Epithelial cell of esophagus (primary cell): ENCODE data around the gene BPIFB2.
"Not testable (repeated sequence)": the region's sequence is repeated elsewhere in the genome, so short reads cannot be mapped to it uniquely, and the experiment has no call there.

Experiments
- DNase-seq: peaks from one replicate; pipeline ENCODE4 v3.0.0; 2010; ENCODE audit warnings: low read depth
- H3K4me3 ChIP-seq: 2 replicates; pipeline ENCODE4 v1.5.1; 2011; ENCODE audit warnings: mild to moderate bottlenecking, low read length, control low read depth
- TF ChIP-seq, protein P1 (sequence below): IDR thresholded peaks from 2 replicates; pipeline ENCODE4 v1.5.1; 2011; ENCODE audit warnings: low read depth, mild to moderate bottlenecking, low read length, control low read depth, inconsistent platforms; ENCODE audit not compliant: insufficient read depth; ENCODE audit errors: missing control alignments

BPIFB2 gene

DNA sequence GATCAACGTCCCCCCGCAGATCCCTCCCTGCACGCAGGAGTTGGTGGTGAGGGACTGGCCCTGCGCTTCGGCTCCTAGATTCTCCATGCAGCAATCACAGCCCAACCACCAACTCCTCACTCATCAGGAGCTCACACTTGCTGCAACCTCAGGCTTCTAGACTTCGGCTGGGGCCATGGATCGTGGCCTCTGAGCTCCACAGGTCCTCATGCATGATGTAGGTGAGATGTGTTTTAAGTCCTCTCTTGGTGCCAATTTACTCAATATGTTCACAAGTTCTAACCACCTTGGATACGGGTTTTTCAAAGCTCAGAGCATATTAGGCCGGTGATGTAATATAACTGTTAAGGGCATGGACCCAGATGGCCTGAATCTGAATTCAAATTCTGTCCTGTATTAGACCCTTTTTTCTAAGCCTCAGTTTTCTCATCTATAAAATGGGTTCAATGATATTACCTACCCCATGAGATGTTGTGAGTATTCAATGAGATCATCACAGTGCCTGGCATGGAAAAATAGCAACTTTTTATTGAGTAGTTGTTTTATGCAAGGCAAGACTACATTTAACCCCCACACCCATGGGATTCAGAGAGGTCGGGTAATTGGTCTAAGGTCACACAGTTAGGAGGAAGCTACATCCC, 34.3 kb upstream of the BPIFB2 start:
- H3K4me3 ChIP-seq: no peak overlapping the region
- DNase-seq: no peak
- TF ChIP-seq, protein P1, sequence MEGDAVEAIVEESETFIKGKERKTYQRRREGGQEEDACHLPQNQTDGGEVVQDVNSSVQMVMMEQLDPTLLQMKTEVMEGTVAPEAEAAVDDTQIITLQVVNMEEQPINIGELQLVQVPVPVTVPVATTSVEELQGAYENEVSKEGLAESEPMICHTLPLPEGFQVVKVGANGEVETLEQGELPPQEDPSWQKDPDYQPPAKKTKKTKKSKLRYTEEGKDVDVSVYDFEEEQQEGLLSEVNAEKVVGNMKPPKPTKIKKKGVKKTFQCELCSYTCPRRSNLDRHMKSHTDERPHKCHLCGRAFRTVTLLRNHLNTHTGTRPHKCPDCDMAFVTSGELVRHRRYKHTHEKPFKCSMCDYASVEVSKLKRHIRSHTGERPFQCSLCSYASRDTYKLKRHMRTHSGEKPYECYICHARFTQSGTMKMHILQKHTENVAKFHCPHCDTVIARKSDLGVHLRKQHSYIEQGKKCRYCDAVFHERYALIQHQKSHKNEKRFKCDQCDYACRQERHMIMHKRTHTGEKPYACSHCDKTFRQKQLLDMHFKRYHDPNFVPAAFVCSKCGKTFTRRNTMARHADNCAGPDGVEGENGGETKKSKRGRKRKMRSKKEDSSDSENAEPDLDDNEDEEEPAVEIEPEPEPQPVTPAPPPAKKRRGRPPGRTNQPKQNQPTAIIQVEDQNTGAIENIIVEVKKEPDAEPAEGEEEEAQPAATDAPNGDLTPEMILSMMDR: no peak

DNA sequence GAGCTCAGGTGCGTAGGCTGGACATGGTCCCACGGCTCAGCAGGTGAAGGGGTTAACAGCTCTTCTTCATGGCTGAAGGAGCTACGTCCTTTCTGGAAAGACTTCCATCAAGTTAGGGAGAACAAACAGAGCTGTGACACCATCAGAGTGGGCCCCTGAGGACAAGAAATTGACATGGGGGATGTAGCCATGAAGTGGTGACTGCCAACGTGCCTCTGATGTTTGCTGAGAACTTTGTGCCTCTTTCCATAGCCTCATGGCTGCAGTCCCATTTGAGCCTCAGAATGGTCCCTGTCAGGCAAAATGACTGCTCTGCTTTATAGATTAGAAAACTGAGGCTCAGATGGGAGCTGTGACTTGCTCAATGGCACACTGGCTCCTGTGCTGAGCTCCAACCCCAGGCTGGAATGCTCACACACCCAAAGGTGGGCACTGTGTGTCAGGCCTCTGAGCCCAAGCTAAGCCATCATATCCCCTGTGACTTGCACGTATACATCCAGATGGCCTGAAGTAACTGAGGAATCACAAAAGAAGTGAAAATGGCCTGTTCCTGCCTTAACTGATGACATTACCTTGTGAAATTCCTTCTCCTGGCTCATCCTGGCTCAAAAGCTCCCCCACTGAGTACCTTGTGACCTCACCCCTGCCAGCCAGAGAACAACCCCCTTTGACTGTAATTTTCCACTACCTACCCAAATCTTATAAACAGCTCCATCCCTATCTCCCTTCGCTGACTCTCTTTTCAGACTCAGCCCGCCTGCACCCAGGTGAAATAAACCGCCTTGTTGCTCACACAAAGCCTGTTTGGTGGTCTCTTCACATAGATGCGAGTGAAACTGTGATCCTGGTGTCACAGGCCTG, 33.1 kb upstream of the BPIFB2 start:
- H3K4me3 ChIP-seq, DNase-seq: not testable (repeated sequence)

DNA sequence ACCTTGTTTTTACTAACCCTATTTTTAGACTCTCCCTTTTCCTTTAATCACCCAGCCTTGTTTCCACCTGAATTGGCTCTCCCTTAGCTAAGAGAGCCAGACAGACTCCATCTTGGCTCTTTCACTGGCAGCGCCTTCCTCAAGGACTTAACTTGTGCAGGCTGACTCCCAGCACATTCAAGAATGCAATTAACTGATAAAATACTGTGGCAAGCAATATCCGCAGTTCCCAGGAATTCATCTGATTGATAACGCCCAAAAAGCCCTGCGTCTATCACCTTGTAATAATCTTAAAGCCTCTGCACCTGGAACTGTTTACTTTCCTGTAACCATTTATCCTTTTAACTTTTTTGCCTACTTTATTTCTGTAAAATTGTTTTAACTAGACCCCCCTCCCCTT, 32.4 kb upstream of the BPIFB2 start:
- DNase-seq, H3K4me3 ChIP-seq: not testable (repeated sequence)

DNA sequence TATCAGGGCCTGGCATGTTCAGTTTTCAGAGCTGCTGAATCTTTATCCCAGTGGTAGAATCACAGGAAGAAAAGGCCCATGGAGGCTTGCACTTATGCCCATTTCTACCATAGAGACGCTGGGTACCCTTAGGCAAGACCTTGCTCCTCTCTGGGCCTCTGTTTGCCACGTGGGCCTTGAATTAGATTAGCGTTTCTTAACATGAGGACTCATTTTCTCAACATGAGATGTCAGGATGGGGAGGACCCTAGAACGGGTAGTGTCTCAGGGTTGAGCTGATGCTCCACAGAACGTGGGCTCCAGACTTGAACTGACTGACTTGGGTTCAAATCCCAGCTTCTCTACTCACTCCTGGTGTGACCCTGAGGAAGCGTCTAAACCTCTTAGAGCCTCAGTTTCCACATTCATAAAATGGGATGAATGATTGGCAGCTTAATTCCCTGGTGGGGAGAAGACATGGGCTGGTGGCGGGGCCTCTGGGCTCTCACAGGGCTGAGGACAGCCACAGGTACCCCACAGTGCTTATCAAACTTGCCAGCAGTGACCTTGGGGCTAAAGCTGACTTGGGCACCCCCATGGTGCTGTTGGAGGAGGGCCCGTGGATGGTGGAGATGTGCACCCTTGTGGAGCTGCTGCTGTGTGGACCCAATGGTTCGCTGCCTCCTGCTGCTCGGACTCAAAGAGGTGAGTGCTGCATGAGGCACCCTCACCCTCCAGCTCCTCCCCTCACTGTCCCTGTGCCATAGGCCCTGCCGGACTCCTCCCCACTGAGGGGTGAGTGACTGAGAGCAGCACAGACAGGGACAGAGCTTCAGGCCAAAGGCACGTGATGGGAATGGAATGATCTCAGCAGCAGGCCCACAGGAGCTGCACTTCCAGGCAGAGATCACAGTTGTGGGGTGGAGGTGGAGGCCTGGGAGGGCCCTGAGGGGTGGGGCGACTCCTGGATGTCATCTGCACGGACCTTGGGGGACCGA, 31.5 kb upstream of the BPIFB2 start:
- no peak for DNase-seq
- H3K4me3 ChIP-seq: no peak overlapping the region
- TF ChIP-seq, protein P1: no peak

DNA sequence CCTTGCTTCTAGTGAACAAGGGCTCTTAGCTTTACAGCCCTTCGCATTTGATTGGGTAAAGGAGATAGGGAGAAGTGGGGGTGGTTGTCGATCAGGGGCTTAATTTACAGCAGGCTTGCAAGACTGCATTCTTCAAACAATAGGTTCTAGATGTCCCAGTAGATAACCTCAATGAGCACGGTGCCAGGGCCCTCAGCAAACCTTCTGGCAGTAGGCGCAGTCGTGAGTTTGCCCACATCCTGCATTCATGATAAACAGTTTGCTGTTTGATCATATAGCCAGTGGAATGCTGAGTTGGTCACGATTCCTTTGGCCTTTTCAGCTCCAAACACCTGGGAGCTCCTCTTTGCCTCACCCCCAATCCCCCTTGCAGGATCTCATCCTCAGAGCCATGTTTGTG, 30.8 kb upstream of the BPIFB2 start:
- no peak overlapping the region for H3K4me3 ChIP-seq
- no peak for DNase-seq
- TF ChIP-seq, protein P1: no peak

DNA sequence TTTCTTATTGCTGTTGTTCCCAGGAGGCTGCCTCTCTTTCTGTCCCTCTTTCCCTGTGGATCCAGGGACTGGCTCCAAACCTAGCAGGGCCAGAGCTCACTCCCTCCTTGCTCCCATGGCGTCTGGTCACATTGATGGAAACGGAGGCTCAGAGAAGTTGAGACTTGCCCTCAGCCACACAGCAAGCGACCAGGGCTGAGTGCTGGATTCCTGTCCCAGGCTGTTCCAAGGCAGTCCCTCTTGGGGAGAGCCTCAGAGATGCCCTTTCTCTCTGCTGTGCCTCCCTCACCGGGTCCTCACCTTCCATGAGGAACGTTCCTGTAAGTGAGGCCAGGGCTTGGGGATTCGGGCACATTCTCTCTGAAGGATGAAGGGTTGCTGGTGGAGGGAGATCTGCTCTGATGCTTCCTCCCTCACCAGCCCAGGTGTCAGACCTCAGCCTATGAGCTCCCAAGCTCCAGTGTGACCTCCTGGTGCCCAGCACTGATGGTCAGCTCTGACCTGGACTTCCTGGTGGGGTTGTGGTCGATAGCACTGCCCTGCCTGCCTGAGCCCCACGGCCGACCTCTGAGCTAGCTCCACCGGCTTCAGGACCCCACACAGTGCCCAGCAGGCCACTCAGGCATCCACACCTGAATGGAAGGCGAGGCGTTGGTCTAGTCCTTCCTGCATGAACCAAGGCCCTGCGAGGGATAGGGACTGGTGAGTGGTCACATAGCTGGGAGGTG, 30.1 kb upstream of the BPIFB2 start:
- TF ChIP-seq, protein P1: no peak
- no peak overlapping the region for H3K4me3 ChIP-seq
- DNase-seq: no peak

DNA sequence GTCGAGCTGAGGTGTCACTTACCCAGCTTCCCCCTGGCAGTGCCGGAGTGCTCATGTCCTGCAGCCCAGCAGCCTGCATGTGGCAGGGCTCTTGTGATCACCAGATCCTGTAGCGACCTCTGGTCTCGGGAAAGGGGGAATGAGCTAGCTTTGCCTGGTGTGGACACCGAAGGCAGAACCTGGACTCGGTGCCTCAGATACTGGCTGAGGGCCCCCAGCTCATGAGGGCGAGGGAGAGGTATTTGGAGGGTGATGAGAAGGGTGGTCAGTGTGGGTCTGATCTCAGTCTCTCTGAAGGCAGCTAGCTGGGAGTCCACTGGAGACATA, 29.5 kb upstream of the BPIFB2 start:
- DNase-seq: no peak
- no peak overlapping the region for H3K4me3 ChIP-seq
- TF ChIP-seq, protein P1: no peak
